ENCODE results near the gene ASB10. TPM values are rescaled to one million over a fixed set of nuclear protein-coding genes. Genes with fewer than 3 reads are reported as not detected.

Gene ASB10
- total and polyA plus RNA-seq, 2 of the 4 experiments (the other 2 are of a cell fraction) = not detected

DNA sequence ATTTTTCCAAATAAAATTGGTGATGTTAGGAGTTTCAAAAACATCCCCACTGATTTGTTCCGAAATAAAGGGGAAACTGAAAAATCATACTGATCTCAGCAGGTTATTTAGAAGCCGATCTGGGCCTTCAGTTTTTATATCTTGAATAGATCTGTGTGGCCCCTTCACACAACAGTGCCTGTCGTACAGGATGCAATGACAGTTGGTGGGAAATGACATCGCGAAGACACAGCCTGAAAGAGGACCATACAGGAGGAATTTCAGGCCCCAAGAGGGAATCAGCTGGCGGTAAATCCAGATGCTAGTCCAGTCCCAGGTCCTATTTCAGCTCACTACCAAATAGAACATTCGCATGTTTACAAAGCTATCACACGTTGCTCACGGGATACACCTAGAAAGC, 20.3 kb upstream of the ASB10 start:
- no peak overlapping the region for H2BK120ac ChIP-seq (ENCODE audit: low read depth, low read length)
- H2AK9ac ChIP-seq (replicated peaks; ENCODE audit: low read depth, low read length, poor library complexity) = no peak overlapping the region
- no peak for TF ChIP-seq MAFK (IDR thresholded peaks at IDR 0.05; ENCODE audit: low read depth, low read length)
- TF ChIP-seq, protein P1, sequence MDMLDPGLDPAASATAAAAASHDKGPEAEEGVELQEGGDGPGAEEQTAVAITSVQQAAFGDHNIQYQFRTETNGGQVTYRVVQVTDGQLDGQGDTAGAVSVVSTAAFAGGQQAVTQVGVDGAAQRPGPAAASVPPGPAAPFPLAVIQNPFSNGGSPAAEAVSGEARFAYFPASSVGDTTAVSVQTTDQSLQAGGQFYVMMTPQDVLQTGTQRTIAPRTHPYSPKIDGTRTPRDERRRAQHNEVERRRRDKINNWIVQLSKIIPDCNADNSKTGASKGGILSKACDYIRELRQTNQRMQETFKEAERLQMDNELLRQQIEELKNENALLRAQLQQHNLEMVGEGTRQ (IDR thresholded peaks at IDR 0.05; ENCODE audit: low read depth, low read length) = no peak
- no peak for TF ChIP-seq MXI1 (IDR thresholded peaks at IDR 0.05; ENCODE audit: borderline replicate concordance, low read depth, low read length)
- TF ChIP-seq, protein P2, sequence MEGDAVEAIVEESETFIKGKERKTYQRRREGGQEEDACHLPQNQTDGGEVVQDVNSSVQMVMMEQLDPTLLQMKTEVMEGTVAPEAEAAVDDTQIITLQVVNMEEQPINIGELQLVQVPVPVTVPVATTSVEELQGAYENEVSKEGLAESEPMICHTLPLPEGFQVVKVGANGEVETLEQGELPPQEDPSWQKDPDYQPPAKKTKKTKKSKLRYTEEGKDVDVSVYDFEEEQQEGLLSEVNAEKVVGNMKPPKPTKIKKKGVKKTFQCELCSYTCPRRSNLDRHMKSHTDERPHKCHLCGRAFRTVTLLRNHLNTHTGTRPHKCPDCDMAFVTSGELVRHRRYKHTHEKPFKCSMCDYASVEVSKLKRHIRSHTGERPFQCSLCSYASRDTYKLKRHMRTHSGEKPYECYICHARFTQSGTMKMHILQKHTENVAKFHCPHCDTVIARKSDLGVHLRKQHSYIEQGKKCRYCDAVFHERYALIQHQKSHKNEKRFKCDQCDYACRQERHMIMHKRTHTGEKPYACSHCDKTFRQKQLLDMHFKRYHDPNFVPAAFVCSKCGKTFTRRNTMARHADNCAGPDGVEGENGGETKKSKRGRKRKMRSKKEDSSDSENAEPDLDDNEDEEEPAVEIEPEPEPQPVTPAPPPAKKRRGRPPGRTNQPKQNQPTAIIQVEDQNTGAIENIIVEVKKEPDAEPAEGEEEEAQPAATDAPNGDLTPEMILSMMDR (conservative IDR thresholded peaks at IDR 0.05; ENCODE audit: low read depth, low read length) = no peak
- no peak for TF ChIP-seq BHLHE40 (IDR thresholded peaks at IDR 0.05; ENCODE audit: low read depth, low read length)
- TF ChIP-seq RFX5 (IDR thresholded peaks at IDR 0.05; ENCODE audit: low read depth, low read length) = no peak
- TF ChIP-seq RAD21 (IDR thresholded peaks at IDR 0.05; ENCODE audit: low read length) = no peak
- TF ChIP-seq MAZ (IDR thresholded peaks at IDR 0.05; ENCODE audit: borderline replicate concordance, low read depth, low read length) = no peak
- no peak for TF ChIP-seq RCOR1 (IDR thresholded peaks at IDR 0.05; ENCODE audit: insufficient replicate concordance, low read length)
- TF ChIP-seq NFE2L2 (IDR thresholded peaks at IDR 0.05; ENCODE audit: low read depth, low read length) = no peak
- TF ChIP-seq, protein P3, sequence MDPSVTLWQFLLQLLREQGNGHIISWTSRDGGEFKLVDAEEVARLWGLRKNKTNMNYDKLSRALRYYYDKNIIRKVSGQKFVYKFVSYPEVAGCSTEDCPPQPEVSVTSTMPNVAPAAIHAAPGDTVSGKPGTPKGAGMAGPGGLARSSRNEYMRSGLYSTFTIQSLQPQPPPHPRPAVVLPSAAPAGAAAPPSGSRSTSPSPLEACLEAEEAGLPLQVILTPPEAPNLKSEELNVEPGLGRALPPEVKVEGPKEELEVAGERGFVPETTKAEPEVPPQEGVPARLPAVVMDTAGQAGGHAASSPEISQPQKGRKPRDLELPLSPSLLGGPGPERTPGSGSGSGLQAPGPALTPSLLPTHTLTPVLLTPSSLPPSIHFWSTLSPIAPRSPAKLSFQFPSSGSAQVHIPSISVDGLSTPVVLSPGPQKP (IDR thresholded peaks at IDR 0.05; ENCODE audit: borderline replicate concordance, low read depth, low read length) = no peak
- no peak overlapping the region for H3K27ac ChIP-seq (ENCODE audit: insufficient read depth, low read length)
- dilution Hi-C loops (cut with HindIII; ENCODE audit: low sequenced_read_pairs, unreplicated experiment) = no loop called here
- no peak overlapping the region for H3K56ac ChIP-seq (ENCODE audit: extremely low read depth, insufficient read depth, low read length)
- no peak overlapping the region for H3K4me3 ChIP-seq (ENCODE audit: insufficient read depth, low read depth, low read length)
- no peaks in the 10 kb centered on the region for H3K9me3 ChIP-seq (ENCODE audit: control insufficient read depth, insufficient read depth, low read length)
- WGBS, 2 experiments (ENCODE audit: extremely low coverage in 2 of 2, insufficient read length in 1 of 2) = 56% methylated on average over 5 of the region's 9 CpGs; no CpG with 5 or more reads in 1 of the 2 experiments
- no peak overlapping the region for H2AK5ac ChIP-seq (ENCODE audit: low read depth, low read length)
- CTCF ChIA-PET = no interaction called here
- no peak overlapping the region for H3K9ac ChIP-seq (ENCODE audit: low read depth, low read length)
- H3K79me1 ChIP-seq (ENCODE audit: low read depth in 1 of 2, low read length in 2 of 2) = no peaks in the 10 kb centered on the region
- ATAC-seq (ENCODE audit: low read depth) (no peak), DNase-seq (no peak)
- H4K5ac ChIP-seq (ENCODE audit: low read depth, low read length) = no peak overlapping the region
- H3K27me3 ChIP-seq (ENCODE audit: control insufficient read depth, insufficient read depth, low read length) = peaks cover 56% of the 10 kb centered on the region
- no peaks in the 10 kb centered on the region; the same call in 1 of the 2 replicates for H3K9me1 ChIP-seq (ENCODE audit: insufficient read depth, low read length)
- H3K14ac ChIP-seq (replicated peaks; ENCODE audit: low read depth, low read length) = no peak overlapping the region
- no peak overlapping the region for H3K23ac ChIP-seq (ENCODE audit: low read depth, low read length)
- no peak overlapping the region for H3K18ac ChIP-seq (ENCODE audit: low read depth, low read length)
- POLR2A ChIA-PET (ENCODE audit: unreplicated experiment) = no interaction called here
- H2BK20ac ChIP-seq (ENCODE audit: low read depth, low read length) = no peak overlapping the region
- no peaks in the 10 kb centered on the region for H3K4me1 ChIP-seq (ENCODE audit: control insufficient read depth, insufficient read depth, low read length)
- H4K20me1 ChIP-seq (ENCODE audit: insufficient read depth, low read length) = no peaks in the 10 kb centered on the region
- H2AFZ ChIP-seq (replicated peaks; ENCODE audit: low read length, poor library complexity) = no peak overlapping the region
- no peak overlapping the region for H2BK5ac ChIP-seq (ENCODE audit: low read depth, low read length, poor library complexity, severe bottlenecking)
- in situ Hi-C loops (cut with MboI; ENCODE audit: low sequenced_read_pairs) = no loop called here
- H3K4ac ChIP-seq (ENCODE audit: low read depth, low read length) = no peak overlapping the region
- peaks cover 2% of the 10 kb centered on the region for H3K36me3 ChIP-seq (ENCODE audit: control insufficient read depth, insufficient read depth, low read length)
- intact Hi-C loops (cut with micrococcal nuclease) = no loop called here
- no peak overlapping the region for H4K8ac ChIP-seq (ENCODE audit: low read depth in 2 of 2, low read length in 2 of 2)
- H4K91ac ChIP-seq (ENCODE audit: insufficient read depth, low read depth, low read length) = no peak overlapping the region
- no peak overlapping the region for H3K4me2 ChIP-seq (ENCODE audit: low read depth, low read length)
- no TSS peak for BruUV-seq (replicated peaks)
- H2BK15ac ChIP-seq (ENCODE audit: low read depth, low read length) = no peak overlapping the region

Data from IMR-90 (cell line).